ENCODE measurements around the gene POGLUT2. TPM values are rescaled to one million over a fixed set of nuclear protein-coding genes. Genes with fewer than 3 reads are reported as not detected.
A peak's percentile ranks its signal among the peaks of the same experiment; 100 is the strongest.

Gene POGLUT2
- total RNA-seq, 2 donors from 2014 or later, result 3.9 to 4.4 TPM

- H3K4me3 ChIP-seq, result peak overlapping the region; percentile 76 to 98
- DNase-seq (ENCODE audit: low spot score), result no peak
- H3K4me1 ChIP-seq, result peaks cover 0 to 24% of the 10 kb centered on the region in 2 donors
- H3K27me3 ChIP-seq, result no peaks in the 10 kb centered on the region
- H3K9me3 ChIP-seq, result no peaks in the 10 kb centered on the region
- TF ChIP-seq, protein P1, sequence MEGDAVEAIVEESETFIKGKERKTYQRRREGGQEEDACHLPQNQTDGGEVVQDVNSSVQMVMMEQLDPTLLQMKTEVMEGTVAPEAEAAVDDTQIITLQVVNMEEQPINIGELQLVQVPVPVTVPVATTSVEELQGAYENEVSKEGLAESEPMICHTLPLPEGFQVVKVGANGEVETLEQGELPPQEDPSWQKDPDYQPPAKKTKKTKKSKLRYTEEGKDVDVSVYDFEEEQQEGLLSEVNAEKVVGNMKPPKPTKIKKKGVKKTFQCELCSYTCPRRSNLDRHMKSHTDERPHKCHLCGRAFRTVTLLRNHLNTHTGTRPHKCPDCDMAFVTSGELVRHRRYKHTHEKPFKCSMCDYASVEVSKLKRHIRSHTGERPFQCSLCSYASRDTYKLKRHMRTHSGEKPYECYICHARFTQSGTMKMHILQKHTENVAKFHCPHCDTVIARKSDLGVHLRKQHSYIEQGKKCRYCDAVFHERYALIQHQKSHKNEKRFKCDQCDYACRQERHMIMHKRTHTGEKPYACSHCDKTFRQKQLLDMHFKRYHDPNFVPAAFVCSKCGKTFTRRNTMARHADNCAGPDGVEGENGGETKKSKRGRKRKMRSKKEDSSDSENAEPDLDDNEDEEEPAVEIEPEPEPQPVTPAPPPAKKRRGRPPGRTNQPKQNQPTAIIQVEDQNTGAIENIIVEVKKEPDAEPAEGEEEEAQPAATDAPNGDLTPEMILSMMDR (IDR thresholded peaks at IDR 0.05), result no peak
- H3K27ac ChIP-seq, result peak overlapping the region; percentile 96
- H3K36me3 ChIP-seq, result no peaks in the 10 kb centered on the region
Observed at GRCh38 chr13:102845289-102845629, 46.5 kb upstream of the POGLUT2 start.

- H3K27me3 ChIP-seq, result no peaks in the 10 kb centered on the region
- no peaks in the 10 kb centered on the region for H3K9me3 ChIP-seq
- no peak overlapping the region for H3K27ac ChIP-seq
- H3K36me3 ChIP-seq, result peaks cover 44% of the 10 kb centered on the region
- TF ChIP-seq, protein P1 (IDR thresholded peaks at IDR 0.05), result no peak
- peaks cover 0 to under 1% of the 10 kb centered on the region in 2 donors for H3K4me1 ChIP-seq
- H3K4me3 ChIP-seq, result no peak overlapping the region
- DNase-seq (ENCODE audit: low spot score), result no peak
Observed at GRCh38 chr13:102839462-102839861, 40.7 kb upstream of the POGLUT2 start.

GRCh38 chr13:102838982-102839381 lies 40.2 kb upstream of the POGLUT2 start:
- H3K27me3 ChIP-seq, result no peaks in the 10 kb centered on the region
- peaks cover 44% of the 10 kb centered on the region for H3K36me3 ChIP-seq
- H3K27ac ChIP-seq, result no peak overlapping the region
- H3K4me3 ChIP-seq, result no peak overlapping the region
- H3K4me1 ChIP-seq, result no peaks in the 10 kb centered on the region
- TF ChIP-seq, protein P1 (IDR thresholded peaks at IDR 0.05), result no peak
- H3K9me3 ChIP-seq, result no peaks in the 10 kb centered on the region
- no peak for DNase-seq (ENCODE audit: low spot score)

GRCh38 chr13:102838273-102838672 lies 39.5 kb upstream of the POGLUT2 start:
- Histone ChIP-seq H3K4me1 (no peaks in the 10 kb centered on the region), H3K4me3 (no peak overlapping the region), H3K27ac (no peak overlapping the region), H3K9me3 (no peaks in the 10 kb centered on the region), H3K36me3 (peaks cover 44% of the 10 kb centered on the region), H3K27me3 (no peaks in the 10 kb centered on the region)
- DNase-seq (ENCODE audit: low spot score), result no peak
- TF ChIP-seq, protein P1 (IDR thresholded peaks at IDR 0.05), result no peak

DNA sequence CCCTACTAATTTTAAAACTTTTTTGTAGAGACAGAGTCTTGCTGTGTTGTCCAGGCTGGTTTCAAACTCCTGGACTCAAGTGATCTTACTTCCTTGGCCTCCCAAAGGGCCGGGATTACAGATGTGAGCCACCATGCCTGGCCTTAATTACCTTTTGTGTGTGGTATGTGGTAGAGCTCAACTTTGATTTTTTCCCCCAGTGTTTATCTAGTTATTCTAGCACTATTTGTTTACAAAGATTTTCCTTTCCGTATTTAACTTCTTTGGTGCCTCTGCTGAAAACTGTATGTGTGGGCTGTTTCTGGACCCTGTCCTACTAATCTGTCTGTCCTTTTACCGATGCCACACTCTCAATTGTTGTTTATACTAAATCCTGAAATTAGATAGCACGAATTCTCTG lies 37.7 kb upstream of the POGLUT2 start:
- TF ChIP-seq, protein P1 (IDR thresholded peaks at IDR 0.05), result no peak
- Histone ChIP-seq H3K27me3 (no peaks in the 10 kb centered on the region), H3K4me3 (no peak overlapping the region), H3K4me1 (no peaks in the 10 kb centered on the region), H3K36me3 (peaks cover 52% of the 10 kb centered on the region), H3K27ac (no peak overlapping the region), H3K9me3 (no peaks in the 10 kb centered on the region)
- no peak for DNase-seq (ENCODE audit: low spot score)

GRCh38 chr13:102830646-102831045 lies 31.9 kb upstream of the POGLUT2 start:
- Histone ChIP-seq H3K36me3 (peaks cover 20% of the 10 kb centered on the region), H3K4me1 (peaks cover 0 to 4% of the 10 kb centered on the region in 2 donors), H3K4me3 (no peak overlapping the region), H3K27ac (no peak overlapping the region), H3K9me3 (no peaks in the 10 kb centered on the region), H3K27me3 (no peaks in the 10 kb centered on the region)
- DNase-seq (ENCODE audit: low spot score), result no peak
- TF ChIP-seq, protein P1 (IDR thresholded peaks at IDR 0.05), result no peak
